Measurements from ENCODE around the gene RBFOX2. TPM values are rescaled to one million over a fixed set of nuclear protein-coding genes. Genes with fewer than 3 reads are reported as not detected.
A peak's percentile ranks its signal among the peaks of the same experiment; 100 is the strongest.

Gene RBFOX2
- total RNA-seq, 1 experiment from 2014 or later: 91.1 TPM

GRCh38 chr22:36027579-36027934, 1.1 kb downstream of the RBFOX2 start:
- BruUV-seq (replicated peaks): TSS peak; percentile 31
- Histone ChIP-seq H3K27me3 (replicated peaks; ENCODE audit: control insufficient read depth, insufficient read depth, low read length) (no peaks in the 10 kb centered on the region), H3K9me3 (no peaks in the 10 kb centered on the region), H3K36me3 (ENCODE audit: control insufficient read depth, insufficient read depth, low read length) (no peaks in the 10 kb centered on the region), H3K4me3 (ENCODE audit: low read depth, low read length) (peak overlapping the region; percentile 93), H3K4me1 (peaks cover 11% of the 10 kb centered on the region; the same call in 1 of the 2 replicates)
- intact Hi-C loops (cut with micrococcal nuclease; ENCODE audit: unreplicated experiment): loop anchor here (1.0 to 10.0 kb wide), 3 partner anchors 63 to 96 kb away; no protein-coding TSS in a partner anchor
- Mint-ChIP-seq H3K4me1 (ENCODE audit: low read depth, unreplicated experiment) (peaks cover 25% of the 10 kb centered on the region), H3K27ac (ENCODE audit: unreplicated experiment) (peak overlapping the region; percentile 81), H3K36me3 (ENCODE audit: insufficient read depth, unreplicated experiment) (peaks cover 10% of the 10 kb centered on the region), H3K9me3 (ENCODE audit: unreplicated experiment) (no peaks in the 10 kb centered on the region), H3K27me3 (ENCODE audit: insufficient read depth, unreplicated experiment) (no peaks in the 10 kb centered on the region), H3K4me3 (ENCODE audit: unreplicated experiment) (peak overlapping the region; percentile 88)
- ChIA-PET CTCF (interaction anchor here (3.8 kb wide), 1 partner anchor 38 kb away, joined by 55 read pairs; no protein-coding TSS in a partner anchor), POLR2A (no interaction called here)
- no peak for DNase-seq
- TF ChIP-seq, protein P1, sequence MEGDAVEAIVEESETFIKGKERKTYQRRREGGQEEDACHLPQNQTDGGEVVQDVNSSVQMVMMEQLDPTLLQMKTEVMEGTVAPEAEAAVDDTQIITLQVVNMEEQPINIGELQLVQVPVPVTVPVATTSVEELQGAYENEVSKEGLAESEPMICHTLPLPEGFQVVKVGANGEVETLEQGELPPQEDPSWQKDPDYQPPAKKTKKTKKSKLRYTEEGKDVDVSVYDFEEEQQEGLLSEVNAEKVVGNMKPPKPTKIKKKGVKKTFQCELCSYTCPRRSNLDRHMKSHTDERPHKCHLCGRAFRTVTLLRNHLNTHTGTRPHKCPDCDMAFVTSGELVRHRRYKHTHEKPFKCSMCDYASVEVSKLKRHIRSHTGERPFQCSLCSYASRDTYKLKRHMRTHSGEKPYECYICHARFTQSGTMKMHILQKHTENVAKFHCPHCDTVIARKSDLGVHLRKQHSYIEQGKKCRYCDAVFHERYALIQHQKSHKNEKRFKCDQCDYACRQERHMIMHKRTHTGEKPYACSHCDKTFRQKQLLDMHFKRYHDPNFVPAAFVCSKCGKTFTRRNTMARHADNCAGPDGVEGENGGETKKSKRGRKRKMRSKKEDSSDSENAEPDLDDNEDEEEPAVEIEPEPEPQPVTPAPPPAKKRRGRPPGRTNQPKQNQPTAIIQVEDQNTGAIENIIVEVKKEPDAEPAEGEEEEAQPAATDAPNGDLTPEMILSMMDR (IDR thresholded peaks at IDR 0.05; ENCODE audit: insufficient read depth in 1 of 2, low read depth in 1 of 2, low read length in 1 of 2, severe bottlenecking in 1 of 2, unreplicated experiment in 1 of 2): no peak

GRCh38 chr22:36026741-36027140, 1.9 kb downstream of the RBFOX2 start:
- no TSS peak for BruUV-seq (replicated peaks)
- Mint-ChIP-seq H3K36me3 (ENCODE audit: insufficient read depth, unreplicated experiment) (peaks cover 10% of the 10 kb centered on the region), H3K9me3 (ENCODE audit: unreplicated experiment) (no peaks in the 10 kb centered on the region), H3K4me3 (ENCODE audit: unreplicated experiment) (peak overlapping the region; percentile 88), H3K27me3 (ENCODE audit: insufficient read depth, unreplicated experiment) (no peaks in the 10 kb centered on the region), H3K27ac (ENCODE audit: unreplicated experiment) (no peak overlapping the region), H3K4me1 (ENCODE audit: low read depth, unreplicated experiment) (peaks cover 23% of the 10 kb centered on the region)
- TF ChIP-seq, protein P1 (IDR thresholded peaks at IDR 0.05; ENCODE audit: insufficient read depth in 1 of 2, low read depth in 1 of 2, low read length in 1 of 2, severe bottlenecking in 1 of 2, unreplicated experiment in 1 of 2): no peak
- Histone ChIP-seq H3K4me1 (peaks cover 11% of the 10 kb centered on the region; the same call in 1 of the 2 replicates), H3K9me3 (no peaks in the 10 kb centered on the region), H3K36me3 (ENCODE audit: control insufficient read depth, insufficient read depth, low read length) (no peaks in the 10 kb centered on the region), H3K27me3 (replicated peaks; ENCODE audit: control insufficient read depth, insufficient read depth, low read length) (no peaks in the 10 kb centered on the region), H3K4me3 (ENCODE audit: low read depth, low read length) (peak overlapping the region; percentile 9; the same call in 1 of the 2 replicates)
- DNase-seq: no peak
- ChIA-PET CTCF (interaction anchor here (3.8 kb wide), 1 partner anchor 39 kb away, joined by 55 read pairs; no protein-coding TSS in a partner anchor), POLR2A (interaction anchor here (1.0 kb wide), 1 partner anchor 48 kb away, joined by 3 read pairs; no protein-coding TSS in a partner anchor)
- intact Hi-C loops (cut with micrococcal nuclease; ENCODE audit: unreplicated experiment): loop anchor here (1.0 to 10.0 kb wide), 3 partner anchors 62 to 96 kb away; no protein-coding TSS in a partner anchor

- Histone ChIP-seq H3K4me1 (peaks cover 11% of the 10 kb centered on the region; the same call in 1 of the 2 replicates), H3K4me3 (ENCODE audit: low read depth, low read length) (no peak overlapping the region), H3K36me3 (ENCODE audit: control insufficient read depth, insufficient read depth, low read length) (no peaks in the 10 kb centered on the region), H3K27me3 (replicated peaks; ENCODE audit: control insufficient read depth, insufficient read depth, low read length) (no peaks in the 10 kb centered on the region), H3K9me3 (no peaks in the 10 kb centered on the region)
- Mint-ChIP-seq H3K9me3 (ENCODE audit: unreplicated experiment) (no peaks in the 10 kb centered on the region), H3K27me3 (ENCODE audit: insufficient read depth, unreplicated experiment) (no peaks in the 10 kb centered on the region), H3K27ac (ENCODE audit: unreplicated experiment) (no peak overlapping the region), H3K36me3 (ENCODE audit: insufficient read depth, unreplicated experiment) (peaks cover 18% of the 10 kb centered on the region), H3K4me1 (ENCODE audit: low read depth, unreplicated experiment) (peaks cover 18% of the 10 kb centered on the region), H3K4me3 (ENCODE audit: unreplicated experiment) (no peak overlapping the region)
- DNase-seq: no peak
- BruUV-seq (replicated peaks): no TSS peak
- TF ChIP-seq, protein P1 (IDR thresholded peaks at IDR 0.05; ENCODE audit: insufficient read depth in 1 of 2, low read depth in 1 of 2, low read length in 1 of 2, severe bottlenecking in 1 of 2, unreplicated experiment in 1 of 2): no peak
- ChIA-PET CTCF (no interaction called here), POLR2A (no interaction called here)
- intact Hi-C loops (cut with micrococcal nuclease; ENCODE audit: unreplicated experiment): loop anchor here (10.0 kb wide), 1 partner anchor 58 kb away; no protein-coding TSS in a partner anchor
Measured at GRCh38 chr22:36022697-36023096, 5.9 kb downstream of the RBFOX2 start.

All from Caco-2 (cell line).